Embryonic facial prominence (tissue), 1 donor: ENCODE data around the gene COL6A2.
"Not testable (repeated sequence)": the region's sequence is repeated elsewhere in the genome, so short reads cannot be mapped to it uniquely, and the experiment has no call there.

ENCODE experiments used
- DNase-seq: peaks from one replicate; pipeline ENCODE4 v3.0.0-alpha.2; 2016; ENCODE audit errors: extremely low spot score

Gene COL6A2

DNA sequence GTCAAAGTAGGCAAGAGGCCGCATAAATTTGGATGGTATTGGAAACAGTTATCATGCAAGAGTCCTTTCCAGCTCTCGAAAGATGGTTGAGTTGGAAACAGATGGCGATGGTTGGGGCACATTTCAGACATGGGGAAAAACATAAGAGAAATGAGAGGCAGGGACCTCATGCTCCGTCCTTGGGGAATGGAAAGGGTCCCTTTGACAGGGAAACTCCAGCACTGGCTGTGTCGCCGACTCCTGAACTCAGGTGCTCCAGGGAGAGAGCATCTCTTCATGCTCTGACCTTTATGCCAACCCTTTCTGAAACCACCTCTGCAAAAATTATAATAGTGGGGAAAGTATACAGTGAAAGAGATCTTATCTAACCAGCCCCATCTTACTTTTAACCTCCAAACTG lies 36.8 kb upstream of the COL6A2 start:
- no peak for DNase-seq

DNA sequence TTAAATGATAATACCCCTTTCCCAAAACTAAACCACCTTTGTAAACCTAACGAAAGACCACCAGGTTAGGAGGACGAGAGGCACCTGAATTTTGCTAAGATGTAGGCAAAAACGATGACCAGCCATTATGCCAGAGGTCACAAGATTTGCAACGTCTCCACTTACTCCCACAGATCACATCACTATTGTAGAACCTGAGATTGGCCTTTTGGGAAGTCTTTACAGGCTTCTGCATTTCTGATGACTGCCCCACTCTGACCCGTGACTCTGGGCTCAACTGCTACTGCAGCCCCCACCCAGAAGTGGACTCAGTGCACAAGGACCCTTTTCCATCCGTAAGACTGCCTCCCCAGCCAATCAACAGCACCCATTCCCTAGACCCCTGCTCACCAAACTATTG lies 36.4 kb upstream of the COL6A2 start:
- DNase-seq: no peak

DNA sequence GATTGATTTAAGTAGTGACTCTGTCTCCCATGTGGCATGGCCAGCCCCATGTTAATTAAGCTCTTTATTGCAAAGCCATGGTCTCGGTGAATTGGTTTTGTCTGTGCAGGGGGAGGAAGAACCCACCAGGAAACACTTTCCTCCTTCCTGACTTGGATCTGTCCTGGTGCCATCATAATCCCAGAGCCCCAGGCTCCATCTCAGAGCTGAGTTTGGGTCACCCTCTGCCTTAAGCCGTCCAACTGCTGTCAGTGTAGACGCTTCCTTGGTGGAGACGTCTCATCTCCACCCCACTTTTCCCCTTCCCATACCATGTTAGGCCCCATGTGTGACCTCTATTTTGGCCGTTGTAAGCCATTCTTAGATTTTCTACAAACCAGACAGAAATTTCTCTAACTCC lies 36.0 kb upstream of the COL6A2 start:
- no peak for DNase-seq

DNA sequence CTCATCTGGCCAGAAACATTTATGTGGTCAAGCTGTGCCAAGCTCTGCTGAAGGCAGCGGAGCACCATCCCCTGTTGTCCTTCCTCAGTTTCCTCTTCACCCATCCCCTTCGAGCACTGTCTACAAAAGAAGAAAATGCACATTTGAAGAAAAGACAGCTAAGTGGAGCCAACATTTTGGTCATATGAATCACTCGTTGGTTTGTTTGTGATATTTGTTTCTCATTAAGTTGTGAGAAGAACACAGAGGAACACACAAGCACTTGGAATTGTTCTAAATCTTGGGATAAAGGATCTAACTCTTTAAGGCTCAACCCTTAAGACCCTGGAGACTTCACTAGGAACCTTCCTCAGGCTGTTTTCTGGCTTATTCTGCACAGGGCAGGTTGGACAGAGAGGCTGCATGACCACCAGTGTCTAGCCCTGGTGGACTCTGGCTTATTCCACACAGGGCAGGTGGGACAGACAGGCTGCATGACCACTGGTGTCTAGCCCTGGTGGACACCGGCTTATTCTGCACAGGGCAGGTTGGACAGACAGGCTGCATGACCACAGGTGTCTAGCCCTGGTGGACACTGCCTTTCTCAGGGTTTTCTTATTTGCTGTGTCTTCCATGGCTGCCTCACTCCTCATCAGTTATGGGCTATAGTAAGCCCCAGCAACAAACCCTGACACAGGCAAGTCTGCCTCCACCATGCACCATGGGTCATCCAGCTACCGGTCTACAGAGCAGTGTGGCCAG lies 35.3 kb upstream of the COL6A2 start:
- no peak for DNase-seq

DNA sequence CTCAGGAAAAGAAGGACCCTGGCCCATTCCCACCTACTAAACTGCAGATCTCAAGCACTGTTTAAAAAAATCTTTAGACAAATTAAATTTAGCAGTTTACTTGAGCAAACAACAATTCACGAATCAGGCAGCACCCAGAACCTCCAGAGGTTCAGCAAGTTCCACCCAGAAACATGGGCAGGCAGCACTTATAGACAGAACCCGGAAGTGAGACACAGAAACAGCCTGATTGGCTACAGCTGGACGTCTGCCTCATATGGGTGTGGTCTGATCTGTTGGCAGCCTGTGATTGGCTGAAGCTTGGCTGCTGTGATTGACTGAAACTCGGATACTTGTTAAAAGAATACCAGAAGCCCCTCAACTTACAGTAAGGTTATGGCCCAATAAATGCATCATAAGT lies 34.7 kb upstream of the COL6A2 start:
- no peak for DNase-seq

DNA sequence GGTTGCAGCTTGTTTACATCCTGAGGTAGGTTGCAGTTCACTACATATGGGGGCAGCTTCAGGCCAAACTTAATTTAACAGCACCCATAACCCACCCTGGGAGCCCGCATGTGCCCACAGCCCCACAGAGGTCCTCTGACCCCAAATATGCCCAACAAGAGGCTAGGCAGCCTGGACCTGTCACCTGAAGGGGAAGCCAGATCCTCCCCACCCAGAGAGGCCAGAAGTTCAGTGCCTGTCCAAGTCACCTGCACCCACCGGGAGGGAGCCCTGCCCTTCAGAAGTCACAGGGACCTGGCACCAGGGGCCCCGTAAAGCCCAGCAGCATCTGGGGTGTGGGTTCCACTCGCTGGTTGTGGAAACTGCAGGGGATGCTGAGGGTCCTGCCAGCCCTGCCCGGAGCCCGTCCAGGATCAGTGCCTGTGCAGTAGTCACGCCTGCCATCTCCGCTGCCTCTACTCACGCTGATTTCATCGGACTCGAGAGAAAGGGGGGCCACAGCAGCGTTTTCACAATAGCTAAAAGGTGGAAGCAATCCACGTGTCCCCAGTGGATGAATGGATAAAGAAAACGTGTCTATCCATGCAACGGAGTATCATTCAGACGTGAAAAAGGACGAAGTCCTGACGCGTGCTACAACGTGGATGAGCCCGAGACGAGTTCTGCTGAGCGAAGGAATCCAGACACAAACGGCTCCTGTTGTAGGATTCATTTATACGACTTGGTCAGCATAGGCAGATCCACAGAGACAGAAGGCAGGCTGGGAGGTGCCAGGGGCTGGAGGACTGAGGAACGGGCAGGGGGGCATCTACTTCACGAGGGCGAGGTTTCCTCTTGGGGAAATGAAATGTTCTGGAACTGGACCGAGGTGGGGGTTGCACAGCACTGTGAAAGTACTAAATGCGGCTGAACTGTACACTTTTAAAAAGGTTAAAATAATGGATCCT lies 33.9 kb upstream of the COL6A2 start:
- no peak for DNase-seq

DNA sequence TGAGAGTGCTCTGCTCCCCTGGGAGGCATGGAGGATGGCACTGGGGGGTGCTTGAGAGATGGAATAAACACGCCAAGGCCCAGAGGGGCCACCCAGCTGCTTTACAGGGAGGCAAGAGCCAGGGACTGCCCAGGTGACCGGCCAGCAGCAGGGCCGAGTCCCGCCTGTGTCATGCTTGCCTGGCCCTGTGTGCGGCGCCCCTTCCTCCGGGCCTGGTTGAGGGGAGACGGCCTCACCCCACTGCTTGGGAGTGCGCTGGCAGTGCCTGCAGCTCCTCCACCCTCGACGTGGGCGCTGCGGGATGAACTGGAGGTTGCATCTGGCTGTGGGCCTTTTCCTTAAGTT lies 33.1 kb upstream of the COL6A2 start:
- no peak for DNase-seq

DNA sequence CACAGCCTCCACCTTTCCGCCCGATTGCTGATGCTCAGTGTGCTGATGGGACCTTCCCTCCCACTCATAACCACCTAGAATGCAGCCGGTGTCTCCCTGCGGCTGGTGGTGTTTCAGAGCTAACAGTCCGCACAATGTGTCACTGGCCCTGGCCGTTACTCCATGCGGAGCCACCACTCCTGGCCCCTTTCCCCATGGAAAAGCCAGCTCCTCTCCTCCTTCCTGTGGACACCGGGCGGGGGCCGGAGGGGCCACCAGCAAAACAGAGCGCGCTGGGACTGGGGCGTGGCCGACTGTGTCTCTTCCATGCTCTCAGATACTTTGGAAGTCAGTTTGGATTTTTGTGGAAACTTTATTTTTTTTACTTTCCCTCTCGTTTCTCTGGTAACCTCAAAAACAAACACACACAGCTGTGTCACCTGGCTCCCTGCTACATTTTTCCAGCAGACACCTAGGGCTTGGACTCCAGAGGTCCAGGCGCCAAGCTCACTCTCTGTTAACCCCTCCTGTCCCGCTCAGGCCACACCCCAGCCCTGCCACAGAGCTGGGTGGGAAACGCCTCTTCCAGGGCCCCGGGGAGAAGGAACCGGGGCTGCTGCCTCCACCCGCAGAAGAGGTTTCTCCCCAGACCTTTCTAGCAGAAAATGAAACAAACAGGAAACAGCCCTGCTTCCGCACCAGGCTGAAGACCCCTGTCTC lies 32.5 kb upstream of the COL6A2 start:
- DNase-seq: peak; percentile 79

DNA sequence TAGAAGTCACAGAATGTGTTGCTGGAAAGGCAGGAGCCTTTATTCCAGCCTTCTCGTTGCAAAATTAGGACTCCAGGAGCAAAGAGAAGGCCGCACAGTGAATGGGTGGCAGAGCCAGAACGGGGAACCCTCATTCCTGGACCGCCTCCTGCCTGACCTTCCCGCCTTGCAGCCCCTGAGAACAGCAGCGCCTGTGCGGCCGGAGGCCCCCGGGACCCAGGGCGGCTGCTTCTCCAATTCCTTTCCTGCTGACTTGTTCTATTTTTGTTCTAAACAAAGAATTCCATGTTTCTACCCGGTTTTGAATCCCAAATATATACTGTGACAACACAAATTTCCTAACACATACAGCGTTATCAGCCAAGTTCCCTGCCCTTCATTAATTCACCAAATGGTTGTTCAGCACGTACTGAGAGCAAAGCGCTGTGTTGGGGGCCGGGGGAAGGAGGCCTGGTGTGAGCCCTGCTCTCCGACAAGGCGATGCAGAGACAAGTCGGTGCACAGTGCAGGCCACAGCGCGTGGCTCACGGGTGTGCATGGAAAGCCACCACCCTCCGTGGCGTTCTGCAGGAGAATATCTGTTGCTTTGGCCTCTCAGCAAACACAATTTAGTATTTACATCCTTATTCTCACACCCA lies 31.9 kb upstream of the COL6A2 start:
- DNase-seq: no peak

DNA sequence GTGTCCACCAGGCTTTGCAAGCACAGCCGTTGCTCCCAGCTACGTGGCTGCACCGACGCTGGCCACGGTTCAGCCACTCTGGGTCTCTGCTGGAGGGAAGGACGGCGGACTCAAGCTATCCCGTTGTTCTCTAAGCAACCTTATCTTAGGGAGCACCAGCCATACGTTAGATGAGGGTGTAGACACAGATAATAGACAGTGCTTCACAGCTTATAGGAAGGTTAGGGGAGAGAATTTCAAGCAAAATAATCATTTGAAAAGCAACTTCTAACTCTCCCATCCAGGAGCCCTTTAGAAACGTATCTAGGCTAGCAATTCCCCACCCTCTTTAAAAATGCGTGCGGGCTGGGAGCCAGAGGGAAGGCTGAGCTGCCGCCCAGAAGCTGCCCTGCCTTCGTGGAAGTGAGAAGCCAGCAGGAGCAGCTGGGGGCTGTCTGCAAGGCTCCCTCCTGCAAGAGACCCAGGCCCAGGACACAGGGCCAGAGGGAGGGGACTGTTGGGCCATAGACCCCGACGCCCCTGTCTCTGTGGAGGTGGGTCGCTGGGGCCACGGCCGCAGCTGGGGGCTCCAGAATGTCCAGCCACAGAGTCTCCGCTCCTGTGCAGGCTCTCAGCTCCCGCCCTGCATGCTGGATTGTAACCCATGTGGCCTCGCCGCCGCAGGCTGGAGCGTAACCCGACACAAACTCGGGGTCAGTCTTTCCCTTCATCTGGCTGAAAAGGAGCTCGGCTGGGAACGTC lies 31.2 kb upstream of the COL6A2 start:
- no peak for DNase-seq

DNA sequence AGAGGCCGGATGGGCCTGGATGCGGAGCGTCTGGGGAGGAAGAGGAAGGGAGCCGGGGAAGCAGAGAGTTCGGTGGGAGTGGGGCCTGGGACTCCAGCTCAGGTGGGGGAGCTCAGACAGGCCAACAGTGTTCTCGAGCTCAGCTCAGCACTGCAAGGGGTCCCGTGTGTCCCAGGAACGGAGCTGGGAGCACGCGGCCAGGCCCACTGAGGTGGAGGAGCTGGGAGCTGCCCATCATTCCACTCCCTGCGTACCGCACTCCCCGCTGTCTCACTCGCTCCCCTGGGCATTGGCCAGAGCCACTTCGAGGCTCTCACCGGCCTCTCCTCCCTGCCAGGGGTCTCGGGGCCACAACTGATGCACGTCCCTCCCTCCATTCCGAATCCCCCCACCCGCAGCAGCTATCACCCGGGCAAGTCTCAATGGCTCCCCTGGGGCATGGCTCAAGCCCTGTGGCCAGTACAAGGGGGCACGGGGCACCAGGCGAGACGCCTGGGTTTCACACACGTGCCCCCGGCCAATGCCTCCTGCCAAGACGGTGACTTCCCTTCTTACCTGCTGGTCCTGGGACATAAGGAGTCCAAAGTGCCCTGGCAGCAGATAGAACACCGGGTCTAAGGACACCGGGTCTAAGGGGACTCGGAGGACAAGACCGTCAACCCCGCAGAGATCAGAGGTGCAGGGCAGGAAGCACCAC lies 30.3 kb upstream of the COL6A2 start:
- no peak for DNase-seq

DNA sequence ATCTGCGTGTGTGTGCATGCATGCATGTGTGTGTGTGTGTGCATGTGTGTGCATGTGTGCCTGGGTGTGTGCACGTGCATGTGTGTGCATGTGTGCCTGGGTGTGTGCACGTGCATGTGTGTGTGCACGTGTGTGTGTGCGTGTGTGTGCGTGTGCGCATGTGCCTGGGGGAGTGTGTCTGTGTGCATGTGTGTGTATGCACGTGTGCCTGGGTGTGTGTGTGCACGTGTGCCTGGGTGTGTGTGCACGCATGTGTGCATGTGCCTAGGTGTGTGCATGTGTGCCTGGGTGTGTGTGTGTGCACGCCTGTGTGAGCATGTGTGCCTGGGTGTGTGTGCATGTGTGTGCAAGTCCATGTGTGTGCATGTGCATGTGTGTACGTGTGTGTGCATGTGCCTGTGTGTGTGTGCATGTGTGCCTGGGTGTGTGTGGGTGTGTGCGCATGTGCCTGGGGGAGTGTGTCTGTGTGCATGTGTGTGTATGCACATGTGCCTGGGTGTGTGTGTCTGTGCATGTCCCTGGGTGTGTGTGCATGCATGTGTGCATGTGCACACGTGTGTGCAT lies 29.3 kb upstream of the COL6A2 start:
- DNase-seq: no peak

DNA sequence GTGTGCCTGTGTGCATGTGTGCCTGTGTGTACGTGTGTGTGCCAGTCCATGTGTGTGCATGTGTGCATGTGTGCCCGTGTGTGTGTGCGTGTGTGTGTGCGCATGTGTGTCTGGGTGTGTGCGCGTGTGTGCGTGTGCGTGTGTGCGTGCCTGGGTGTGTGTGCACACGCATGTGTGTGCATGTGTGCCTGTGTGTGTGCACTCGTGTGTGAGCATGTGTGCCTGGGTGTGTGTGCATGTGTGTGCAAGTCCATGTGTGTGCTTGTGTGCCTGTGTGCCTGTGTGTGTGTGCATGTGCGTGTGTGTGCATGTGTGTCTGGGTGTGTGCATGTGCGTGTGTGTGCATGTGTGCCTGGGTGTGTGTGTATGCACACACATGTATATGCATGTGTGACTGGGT lies 28.7 kb upstream of the COL6A2 start:
- DNase-seq: no peak

DNA sequence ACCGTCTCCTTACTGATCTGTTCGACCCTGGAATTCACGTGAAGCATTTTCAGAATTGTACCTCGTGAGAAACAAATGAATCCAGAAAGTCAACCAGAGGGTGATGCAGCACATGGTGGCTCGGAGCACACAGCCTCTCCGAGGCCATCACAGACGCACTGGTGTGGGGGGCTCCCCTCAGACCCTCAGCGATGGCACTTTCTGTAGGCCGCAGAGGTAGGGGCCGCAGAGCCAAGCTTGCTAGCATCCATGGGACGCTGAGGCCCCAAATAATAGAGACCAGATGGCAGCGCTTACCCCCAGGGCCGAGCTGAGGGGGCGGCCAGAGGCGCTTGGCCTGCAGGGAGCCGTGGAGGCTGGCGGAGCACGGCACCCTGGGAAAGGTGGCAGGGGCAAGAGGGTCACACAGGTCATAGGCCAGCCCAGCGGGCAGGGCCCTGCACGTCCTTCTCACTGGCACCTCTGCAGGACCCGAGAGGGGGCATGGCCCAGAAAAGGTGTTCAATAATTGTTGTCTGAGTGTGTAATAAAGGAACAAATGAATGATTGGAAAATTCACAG lies 28.1 kb upstream of the COL6A2 start:
- DNase-seq: no peak

DNA sequence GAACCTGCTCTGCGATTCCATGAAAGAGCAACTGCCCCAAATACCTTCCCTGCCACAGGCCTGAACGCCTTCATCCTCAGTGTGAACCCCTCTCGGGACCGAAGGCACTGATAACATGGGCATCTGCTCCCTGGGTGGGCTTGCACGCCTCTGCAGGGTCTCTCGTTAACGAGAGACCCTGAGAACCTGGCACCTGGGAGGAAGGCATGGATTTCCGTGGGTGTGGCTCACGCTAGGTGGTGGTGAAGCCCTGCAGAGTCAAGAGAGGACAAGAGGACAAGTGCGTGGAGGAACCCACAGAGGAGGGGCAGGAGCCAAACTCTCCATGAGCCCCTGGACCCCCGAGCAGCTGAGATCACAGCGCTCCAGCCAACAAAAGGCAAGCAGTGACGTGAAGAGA lies 26.8 kb upstream of the COL6A2 start:
- DNase-seq: no peak

DNA sequence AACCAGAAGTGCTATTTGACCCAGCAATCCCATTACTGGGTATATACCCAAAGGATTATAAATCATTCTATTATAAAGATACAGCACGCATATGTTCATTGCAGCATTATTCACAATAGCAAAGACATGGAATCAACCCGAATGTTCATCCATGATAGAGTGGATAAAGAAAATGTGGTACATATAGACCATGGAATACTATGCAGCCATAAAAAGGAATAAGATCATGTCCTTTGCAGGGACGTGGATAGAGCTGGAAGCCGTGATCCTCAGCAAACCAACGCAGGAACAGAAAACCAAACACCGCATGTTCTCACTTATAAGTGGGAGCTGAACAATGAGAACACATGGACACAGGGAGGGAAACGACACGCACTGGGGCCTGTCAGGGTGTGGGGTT lies 21.2 kb upstream of the COL6A2 start:
- DNase-seq: not testable (repeated sequence)

DNA sequence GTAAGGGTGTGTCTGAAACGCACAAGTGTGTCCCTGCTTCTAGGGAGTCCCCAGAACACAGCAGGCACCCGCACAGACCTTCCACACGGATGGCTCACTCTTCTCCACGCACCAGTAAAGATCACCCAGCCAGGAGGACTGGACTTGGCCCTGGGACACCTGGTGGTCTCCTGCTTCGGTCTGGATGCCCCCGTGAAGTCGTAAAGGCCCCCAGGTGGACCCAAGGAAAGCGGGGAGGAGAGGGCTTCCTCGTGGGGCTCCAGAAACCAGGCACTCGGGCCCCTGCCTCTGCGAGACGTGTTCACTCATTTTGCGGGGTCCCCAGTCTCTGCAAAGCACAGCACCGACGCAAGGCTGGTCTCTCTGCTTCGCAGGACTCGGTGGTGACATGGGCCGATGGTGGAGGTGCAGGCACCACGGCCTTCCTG lies 20.2 kb upstream of the COL6A2 start:
- DNase-seq: no peak

DNA sequence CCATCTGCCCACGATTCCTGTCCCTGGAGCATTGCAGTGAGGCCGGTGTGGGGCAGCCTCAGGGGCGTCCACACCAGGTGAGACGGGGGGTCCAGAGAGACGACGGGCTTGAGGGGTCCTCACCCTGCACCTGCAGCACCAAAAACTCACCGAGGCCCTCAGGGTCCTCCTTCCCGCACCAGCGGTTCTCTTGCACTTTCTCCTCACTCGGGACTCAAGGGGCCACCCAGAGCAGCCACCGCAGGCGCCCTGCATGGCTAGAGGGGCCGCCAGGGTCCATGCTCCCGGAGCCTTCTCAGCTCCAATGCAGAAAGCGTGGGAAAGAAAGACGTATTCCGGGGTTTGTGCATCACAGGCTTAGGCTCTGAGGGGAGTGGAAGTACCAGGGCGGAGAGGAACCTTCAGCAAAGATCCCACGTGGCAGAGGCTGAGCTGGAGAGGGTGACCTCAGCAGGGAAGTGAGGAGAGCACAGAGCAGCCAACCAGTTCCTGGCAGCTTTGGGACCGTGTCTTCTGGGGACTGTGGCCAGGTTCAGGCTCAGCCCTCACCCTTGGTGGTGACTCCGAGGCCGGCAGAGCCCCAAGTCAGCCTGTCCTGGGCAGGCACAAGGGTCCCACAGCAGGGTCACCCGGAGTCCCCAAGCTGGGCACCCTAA lies 19.5 kb upstream of the COL6A2 start:
- DNase-seq: no peak

DNA sequence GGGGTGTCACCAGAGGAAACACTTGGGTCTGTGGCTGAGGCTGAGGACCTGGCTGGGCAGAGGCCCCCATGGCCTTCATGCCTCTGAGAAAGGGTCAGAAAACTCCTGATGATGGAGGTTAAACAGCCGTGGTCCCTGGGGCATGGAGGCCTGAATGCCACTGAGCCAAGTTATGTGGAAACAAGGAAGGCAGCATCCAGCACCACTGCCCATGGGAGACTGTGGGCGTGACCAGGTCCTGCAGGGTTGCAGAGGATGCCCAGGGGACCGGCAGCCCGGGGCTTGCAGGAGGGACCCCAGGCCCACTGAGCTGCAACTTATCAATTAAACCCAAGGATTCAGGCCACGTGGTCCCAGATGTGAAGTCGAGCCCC lies 18.9 kb upstream of the COL6A2 start:
- no peak for DNase-seq
